ENCODE measurements around the gene HS3ST5.

HS3ST5 gene

DNA sequence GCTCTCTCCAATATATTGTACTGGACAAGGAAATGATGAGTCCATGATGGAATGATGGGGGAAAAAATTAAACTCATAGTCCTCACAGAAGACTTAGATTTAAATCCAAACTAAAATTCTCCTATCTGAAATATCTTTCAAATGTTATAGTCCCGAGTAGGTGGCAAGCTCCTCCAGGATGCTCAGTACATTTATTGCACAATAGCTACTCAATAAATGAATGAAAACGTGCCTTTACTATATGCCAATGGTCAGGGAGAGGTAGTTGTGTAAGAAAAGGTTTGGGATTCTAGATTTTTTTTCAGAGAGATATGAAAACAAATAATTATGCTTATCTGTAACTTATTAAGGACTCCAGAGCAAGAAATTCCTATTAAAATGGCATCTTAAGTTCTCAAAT is 32.8 kb downstream of the HS3ST5 start:
- DNase-seq (ENCODE audit: low spot score): no peak
- TF ChIP-seq, protein P1, sequence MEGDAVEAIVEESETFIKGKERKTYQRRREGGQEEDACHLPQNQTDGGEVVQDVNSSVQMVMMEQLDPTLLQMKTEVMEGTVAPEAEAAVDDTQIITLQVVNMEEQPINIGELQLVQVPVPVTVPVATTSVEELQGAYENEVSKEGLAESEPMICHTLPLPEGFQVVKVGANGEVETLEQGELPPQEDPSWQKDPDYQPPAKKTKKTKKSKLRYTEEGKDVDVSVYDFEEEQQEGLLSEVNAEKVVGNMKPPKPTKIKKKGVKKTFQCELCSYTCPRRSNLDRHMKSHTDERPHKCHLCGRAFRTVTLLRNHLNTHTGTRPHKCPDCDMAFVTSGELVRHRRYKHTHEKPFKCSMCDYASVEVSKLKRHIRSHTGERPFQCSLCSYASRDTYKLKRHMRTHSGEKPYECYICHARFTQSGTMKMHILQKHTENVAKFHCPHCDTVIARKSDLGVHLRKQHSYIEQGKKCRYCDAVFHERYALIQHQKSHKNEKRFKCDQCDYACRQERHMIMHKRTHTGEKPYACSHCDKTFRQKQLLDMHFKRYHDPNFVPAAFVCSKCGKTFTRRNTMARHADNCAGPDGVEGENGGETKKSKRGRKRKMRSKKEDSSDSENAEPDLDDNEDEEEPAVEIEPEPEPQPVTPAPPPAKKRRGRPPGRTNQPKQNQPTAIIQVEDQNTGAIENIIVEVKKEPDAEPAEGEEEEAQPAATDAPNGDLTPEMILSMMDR (IDR thresholded peaks at IDR 0.05; ENCODE audit: extremely low read depth, missing control alignments): no peak

DNA sequence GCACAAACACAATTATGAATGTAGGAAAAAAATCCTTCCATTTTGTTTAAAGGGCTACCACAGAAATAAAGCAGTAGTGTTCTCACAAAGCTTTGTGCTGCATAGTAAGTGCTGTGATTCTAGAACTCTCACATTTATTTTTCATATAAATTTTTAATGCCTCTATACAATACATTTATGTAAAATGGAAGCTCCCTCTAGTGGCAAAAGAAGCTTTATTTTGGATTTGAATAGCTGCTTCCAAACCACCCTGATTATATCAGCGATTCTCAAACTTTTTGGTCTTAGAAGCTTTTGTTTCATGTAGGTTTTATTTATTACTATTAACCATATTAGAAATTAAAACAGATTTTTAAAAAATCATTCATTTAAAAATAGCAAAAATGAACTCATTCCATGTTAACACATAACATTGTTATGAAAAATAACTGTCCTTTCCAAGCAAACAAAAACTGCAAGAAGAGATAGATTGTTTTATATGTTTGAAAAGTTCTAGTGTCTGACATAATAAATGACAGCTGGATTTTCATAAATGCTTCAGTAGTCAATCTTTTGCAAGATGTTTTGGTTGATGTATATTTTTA is 38.4 kb downstream of the HS3ST5 start:
- TF ChIP-seq, protein P1 (IDR thresholded peaks at IDR 0.05; ENCODE audit: extremely low read depth, missing control alignments): peak; percentile 31
- no peak for DNase-seq (ENCODE audit: low spot score)

DNA sequence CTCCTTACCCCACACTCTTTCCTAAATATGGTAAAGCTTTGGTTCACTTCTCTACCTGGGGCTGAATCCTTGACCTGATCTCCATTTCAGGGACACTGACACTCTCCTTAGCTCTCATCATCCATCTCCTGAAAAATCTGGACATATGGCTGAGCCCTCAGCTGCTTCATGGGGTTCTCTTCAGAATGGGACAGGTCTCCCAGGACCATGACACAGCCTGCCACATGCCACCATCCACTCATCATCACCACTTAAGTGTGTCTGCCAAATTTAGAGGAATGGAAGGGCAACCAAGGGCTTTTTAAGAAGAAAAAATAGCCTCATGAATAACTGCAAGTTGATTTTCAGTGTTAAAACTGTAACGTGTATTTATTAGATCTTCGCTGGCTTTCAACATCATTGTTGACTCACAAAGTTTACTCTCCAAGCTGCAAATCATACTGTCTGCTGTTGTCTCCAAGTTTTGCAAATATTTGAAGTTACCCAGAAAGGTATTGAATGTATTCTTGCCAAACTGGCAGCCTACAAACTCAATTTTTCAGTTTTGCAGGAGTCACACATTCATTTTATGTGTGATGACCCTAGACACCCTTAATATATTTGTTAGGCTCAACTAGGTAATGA is 41.1 kb downstream of the HS3ST5 start:
- TF ChIP-seq, protein P1 (IDR thresholded peaks at IDR 0.05; ENCODE audit: extremely low read depth, missing control alignments): no peak
- DNase-seq (ENCODE audit: low spot score): no peak

GRCh38 chr6:114297135-114297534 is 45.7 kb downstream of the HS3ST5 start:
- TF ChIP-seq, protein P1 (IDR thresholded peaks at IDR 0.05; ENCODE audit: extremely low read depth, missing control alignments): no peak
- no peak for DNase-seq (ENCODE audit: low spot score)

- TF ChIP-seq, protein P1 (IDR thresholded peaks at IDR 0.05; ENCODE audit: extremely low read depth, missing control alignments): no peak
- no peak for DNase-seq (ENCODE audit: low spot score)
Measured at GRCh38 chr6:114292431-114292830, 50.4 kb downstream of the HS3ST5 start.

DNA sequence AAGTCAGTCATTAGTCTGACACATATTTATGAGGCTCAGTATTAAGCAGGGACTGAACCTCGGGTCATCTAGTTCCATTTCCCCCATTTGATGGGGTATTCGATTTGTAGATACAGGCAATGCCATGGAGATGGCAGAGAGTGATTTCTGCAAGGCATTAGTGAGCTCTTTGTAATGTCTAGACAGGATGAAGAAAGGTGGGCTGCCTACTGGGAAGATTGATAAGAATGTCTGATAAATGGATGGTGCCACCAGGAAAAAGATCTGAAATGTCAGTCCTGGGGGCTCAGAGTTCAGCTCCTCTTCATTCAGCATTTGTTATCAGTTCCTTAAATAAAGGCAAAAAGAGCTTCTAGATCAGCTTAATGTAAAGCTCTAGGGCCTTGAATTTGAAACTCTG is 51.4 kb downstream of the HS3ST5 start:
- DNase-seq (ENCODE audit: low spot score): no peak
- TF ChIP-seq, protein P1 (IDR thresholded peaks at IDR 0.05; ENCODE audit: extremely low read depth, missing control alignments): no peak

- TF ChIP-seq, protein P1 (IDR thresholded peaks at IDR 0.05; ENCODE audit: extremely low read depth, missing control alignments): no peak
- DNase-seq (ENCODE audit: low spot score): no peak
Measured at GRCh38 chr6:114290864-114291263, 52.0 kb downstream of the HS3ST5 start.
